Measurements from ENCODE around the gene GEN1. TPM values are rescaled to one million over a fixed set of nuclear protein-coding genes. Genes with fewer than 3 reads are reported as not detected.

Gene GEN1
- total RNA-seq, 6 experiments from 2014 or later = 9.8 to 16.5 (median 13.1) TPM

DNA sequence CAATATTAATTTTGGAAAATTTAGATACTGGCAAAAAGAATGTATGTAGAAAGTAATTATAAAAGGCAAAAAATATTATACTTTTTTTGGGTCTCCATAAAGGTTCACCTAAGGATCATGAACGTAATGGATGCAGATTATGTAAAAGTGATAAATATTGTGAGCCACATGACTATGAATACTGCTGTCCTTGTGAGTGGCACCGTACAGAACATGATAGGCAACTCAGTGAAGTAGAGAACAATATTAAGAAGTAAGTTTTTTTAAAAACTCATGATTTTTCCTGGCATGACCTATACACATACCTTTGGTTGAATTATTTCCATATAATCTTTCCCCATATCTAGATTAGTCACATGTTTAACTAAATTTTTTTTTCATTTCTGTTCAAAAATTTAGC, 18.6 kb downstream of the GEN1 start:
- TF ChIP-seq, protein P1, sequence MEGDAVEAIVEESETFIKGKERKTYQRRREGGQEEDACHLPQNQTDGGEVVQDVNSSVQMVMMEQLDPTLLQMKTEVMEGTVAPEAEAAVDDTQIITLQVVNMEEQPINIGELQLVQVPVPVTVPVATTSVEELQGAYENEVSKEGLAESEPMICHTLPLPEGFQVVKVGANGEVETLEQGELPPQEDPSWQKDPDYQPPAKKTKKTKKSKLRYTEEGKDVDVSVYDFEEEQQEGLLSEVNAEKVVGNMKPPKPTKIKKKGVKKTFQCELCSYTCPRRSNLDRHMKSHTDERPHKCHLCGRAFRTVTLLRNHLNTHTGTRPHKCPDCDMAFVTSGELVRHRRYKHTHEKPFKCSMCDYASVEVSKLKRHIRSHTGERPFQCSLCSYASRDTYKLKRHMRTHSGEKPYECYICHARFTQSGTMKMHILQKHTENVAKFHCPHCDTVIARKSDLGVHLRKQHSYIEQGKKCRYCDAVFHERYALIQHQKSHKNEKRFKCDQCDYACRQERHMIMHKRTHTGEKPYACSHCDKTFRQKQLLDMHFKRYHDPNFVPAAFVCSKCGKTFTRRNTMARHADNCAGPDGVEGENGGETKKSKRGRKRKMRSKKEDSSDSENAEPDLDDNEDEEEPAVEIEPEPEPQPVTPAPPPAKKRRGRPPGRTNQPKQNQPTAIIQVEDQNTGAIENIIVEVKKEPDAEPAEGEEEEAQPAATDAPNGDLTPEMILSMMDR (IDR thresholded peaks at IDR 0.05) = no peak
- no peaks in the 10 kb centered on the region for H3K4me1 Mint-ChIP-seq (ENCODE audit: low read depth)
- no peak overlapping the region for H3K4me3 Mint-ChIP-seq

DNA sequence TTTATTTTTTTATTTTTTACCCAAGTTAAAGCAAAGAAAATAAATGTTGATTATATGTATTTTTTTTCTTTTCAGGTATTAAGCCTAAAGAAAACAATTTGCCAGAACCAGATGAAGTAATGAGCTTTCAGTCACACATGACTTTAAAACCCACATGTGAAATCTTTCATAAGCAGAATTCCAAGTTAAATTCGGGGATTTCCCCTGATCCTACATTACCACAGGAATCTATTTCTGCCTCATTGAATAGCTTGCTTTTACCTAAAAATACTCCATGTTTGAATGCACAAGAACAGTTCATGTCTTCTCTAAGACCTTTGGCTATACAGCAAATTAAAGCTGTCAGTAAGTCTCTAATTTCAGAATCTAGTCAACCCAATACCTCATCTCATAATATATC, 26.6 kb downstream of the GEN1 start:
- Mint-ChIP-seq H3K36me3 (ENCODE audit: low read depth) (peaks cover 26% of the 10 kb centered on the region), H3K4me3 (no peak overlapping the region), H3K27me3 (ENCODE audit: insufficient read depth) (no peaks in the 10 kb centered on the region), H3K9me3 (no peaks in the 10 kb centered on the region), H3K4me1 (ENCODE audit: low read depth) (no peaks in the 10 kb centered on the region), H3K27ac (no peak overlapping the region)
- DNase-seq = no peak
- TF ChIP-seq, protein P1 (IDR thresholded peaks at IDR 0.05) = no peak

More for the DNA sequence above, 18.6 kb downstream of the GEN1 start:
- Mint-ChIP-seq H3K36me3 (ENCODE audit: low read depth) (peaks cover 12% of the 10 kb centered on the region; the same call in 1 of the 2 replicates), H3K27me3 (ENCODE audit: insufficient read depth) (no peaks in the 10 kb centered on the region), H3K9me3 (no peaks in the 10 kb centered on the region), H3K27ac (no peak overlapping the region)
- no peak for DNase-seq

DNA sequence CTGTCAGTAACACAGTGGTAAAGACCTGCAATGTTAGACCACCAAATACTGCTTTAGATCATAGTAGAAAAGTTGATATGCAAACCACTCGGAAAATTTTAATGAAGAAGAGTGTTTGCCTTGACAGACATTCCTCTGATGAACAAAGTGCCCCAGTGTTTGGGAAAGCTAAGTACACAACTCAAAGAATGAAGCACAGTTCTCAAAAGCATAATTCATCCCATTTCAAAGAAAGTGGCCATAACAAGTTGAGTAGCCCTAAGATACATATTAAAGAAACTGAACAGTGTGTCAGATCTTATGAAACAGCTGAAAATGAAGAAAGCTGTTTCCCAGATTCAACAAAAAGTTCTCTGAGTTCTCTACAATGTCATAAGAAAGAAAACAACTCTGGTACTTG, 27.5 kb downstream of the GEN1 start:
- no peak for DNase-seq
- H3K4me1 Mint-ChIP-seq (ENCODE audit: low read depth) = no peaks in the 10 kb centered on the region
- no peaks in the 10 kb centered on the region for H3K27me3 Mint-ChIP-seq (ENCODE audit: insufficient read depth)
- H3K27ac Mint-ChIP-seq = no peak overlapping the region
- TF ChIP-seq, protein P1 (IDR thresholded peaks at IDR 0.05) = no peak
- no peak overlapping the region for H3K4me3 Mint-ChIP-seq
- no peaks in the 10 kb centered on the region for H3K9me3 Mint-ChIP-seq
- H3K36me3 Mint-ChIP-seq (ENCODE audit: low read depth) = peaks cover 26% of the 10 kb centered on the region

DNA sequence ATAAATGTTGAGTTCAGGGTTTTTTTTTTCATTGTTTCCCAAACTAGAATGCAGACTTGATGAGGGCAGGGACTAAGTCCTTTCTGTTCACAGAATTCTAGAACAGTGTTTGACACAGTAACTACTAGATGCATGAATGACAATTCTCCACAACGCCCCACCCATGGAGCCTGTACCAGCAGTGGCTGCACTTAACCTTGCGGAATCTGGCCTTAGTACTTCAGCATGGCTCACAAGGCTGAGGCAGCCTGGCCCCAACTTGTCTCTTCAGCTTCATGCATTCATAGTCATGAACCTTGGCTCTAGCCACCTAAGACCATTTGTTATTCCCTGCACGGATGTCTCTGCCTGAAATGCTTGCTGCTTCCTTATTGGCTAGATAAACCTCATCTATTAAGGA, 32.8 kb downstream of the GEN1 start:
- no peak for DNase-seq
- Mint-ChIP-seq H3K27ac (no peak overlapping the region), H3K4me3 (no peak overlapping the region), H3K36me3 (ENCODE audit: low read depth) (peaks cover 8% of the 10 kb centered on the region), H3K27me3 (ENCODE audit: insufficient read depth) (no peaks in the 10 kb centered on the region), H3K9me3 (no peaks in the 10 kb centered on the region), H3K4me1 (ENCODE audit: low read depth) (peaks cover 12% of the 10 kb centered on the region)
- TF ChIP-seq, protein P1 (IDR thresholded peaks at IDR 0.05) = no peak

DNA sequence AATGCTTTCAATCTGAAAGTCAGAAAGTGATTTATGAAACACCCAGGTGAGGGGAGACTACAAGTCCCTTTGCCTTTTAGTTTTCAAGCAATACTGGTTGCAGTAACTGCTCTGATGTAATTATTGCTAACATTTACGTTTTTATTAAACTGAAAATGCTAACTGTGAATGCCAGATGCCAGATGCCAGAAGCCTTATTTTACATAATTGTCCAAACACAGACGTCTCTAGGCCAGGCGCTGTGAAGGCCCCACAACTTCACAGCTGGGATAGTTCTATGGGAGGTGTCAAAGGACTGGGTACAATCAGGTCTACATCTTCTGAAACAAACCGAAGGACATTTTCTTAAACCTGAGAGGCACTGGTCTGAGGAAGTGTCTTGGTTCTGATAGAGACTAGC, 34.8 kb downstream of the GEN1 start:
- TF ChIP-seq, protein P1 (IDR thresholded peaks at IDR 0.05) = no peak

DNA sequence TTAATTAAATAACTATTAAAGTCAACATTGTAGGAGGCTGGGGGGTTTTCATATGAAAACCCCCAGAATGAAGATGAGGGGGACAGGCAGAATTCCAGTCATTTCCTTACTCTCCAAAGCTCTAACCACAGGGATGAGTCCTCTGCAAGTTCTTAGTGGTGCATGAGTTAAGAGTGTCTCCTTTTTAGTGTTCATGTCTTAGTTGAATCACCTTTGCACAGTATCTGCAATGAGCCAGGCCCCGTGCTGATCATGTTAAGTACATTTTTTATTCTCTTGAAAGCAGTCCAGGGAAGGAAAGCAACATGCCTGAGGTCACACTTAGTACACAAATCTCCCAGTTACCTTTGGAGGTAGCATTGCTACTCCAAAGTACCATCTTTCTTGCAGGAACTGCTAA, 36.6 kb downstream of the GEN1 start:
- no peak for DNase-seq
- no peak overlapping the region for H3K27ac Mint-ChIP-seq
- H3K4me3 Mint-ChIP-seq = no peak overlapping the region
- H3K36me3 Mint-ChIP-seq (ENCODE audit: low read depth) = no peaks in the 10 kb centered on the region
- H3K4me1 Mint-ChIP-seq (ENCODE audit: low read depth) = peaks cover 26% of the 10 kb centered on the region
- TF ChIP-seq, protein P1 (IDR thresholded peaks at IDR 0.05) = no peak
- peaks cover 2% of the 10 kb centered on the region; the same call in 1 of the 2 replicates for H3K27me3 Mint-ChIP-seq (ENCODE audit: insufficient read depth)
- no peaks in the 10 kb centered on the region for H3K9me3 Mint-ChIP-seq

More for the DNA sequence above, 34.8 kb downstream of the GEN1 start:
- H3K4me3 Mint-ChIP-seq = no peak overlapping the region
- no peaks in the 10 kb centered on the region for H3K9me3 Mint-ChIP-seq
- H3K36me3 Mint-ChIP-seq (ENCODE audit: low read depth) = no peaks in the 10 kb centered on the region; the same call in 1 of the 2 replicates
- DNase-seq = no peak
- no peaks in the 10 kb centered on the region; the same call in 1 of the 2 replicates for H3K27me3 Mint-ChIP-seq (ENCODE audit: insufficient read depth)
- H3K4me1 Mint-ChIP-seq (ENCODE audit: low read depth) = peaks cover 23% of the 10 kb centered on the region
- no peak overlapping the region for H3K27ac Mint-ChIP-seq

Data from HFFc6 (cell line).